Measurements from ENCODE around the gene RITA1.

The RITA1 gene

GRCh38 chr12:113154351-113154973 lies 31.1 kb upstream of the RITA1 start:
- FAIRE-seq = no peak

- FAIRE-seq = no peak
Observed at GRCh38 chr12:113155060-113155459, 30.5 kb upstream of the RITA1 start.

GRCh38 chr12:113155646-113156045 lies 29.9 kb upstream of the RITA1 start:
- FAIRE-seq = no peak

GRCh38 chr12:113157218-113157859 lies 28.2 kb upstream of the RITA1 start:
- FAIRE-seq = no peak

GRCh38 chr12:113158439-113159203 lies 26.9 kb upstream of the RITA1 start:
- no peak for FAIRE-seq

- no peak for FAIRE-seq
Observed at GRCh38 chr12:113159937-113160336, 25.6 kb upstream of the RITA1 start.

- FAIRE-seq = no peak
Observed at GRCh38 chr12:113161415-113162016, 24.0 kb upstream of the RITA1 start.

GRCh38 chr12:113162102-113163029 lies 23.2 kb upstream of the RITA1 start:
- FAIRE-seq = no peak

- no peak for FAIRE-seq
Observed at GRCh38 chr12:113163030-113163360, 22.5 kb upstream of the RITA1 start.

- FAIRE-seq = no peak
Observed at GRCh38 chr12:113164014-113164413, 21.5 kb upstream of the RITA1 start.

GRCh38 chr12:113165521-113166450 lies 19.7 kb upstream of the RITA1 start:
- no peak for FAIRE-seq

- no peak for FAIRE-seq
Observed at GRCh38 chr12:113167868-113168267, 17.7 kb upstream of the RITA1 start.

- FAIRE-seq = no peak
Observed at GRCh38 chr12:113169697-113170096, 15.8 kb upstream of the RITA1 start.

GRCh38 chr12:113170457-113170856 lies 15.1 kb upstream of the RITA1 start:
- FAIRE-seq = no peak

- FAIRE-seq = no peak
Observed at GRCh38 chr12:113170926-113171325, 14.6 kb upstream of the RITA1 start.

- FAIRE-seq = no peak
Observed at GRCh38 chr12:113171543-113171942, 14.0 kb upstream of the RITA1 start.

GRCh38 chr12:113172185-113172584 lies 13.3 kb upstream of the RITA1 start:
- FAIRE-seq = no peak

- no peak for FAIRE-seq
Observed at GRCh38 chr12:113173081-113173698, 12.3 kb upstream of the RITA1 start.

- no peak for FAIRE-seq
Observed at GRCh38 chr12:113174461-113175384, 10.8 kb upstream of the RITA1 start.

- FAIRE-seq = no peak
Observed at GRCh38 chr12:113179023-113179422, 6.5 kb upstream of the RITA1 start.

Measured in islet of Langerhans (tissue), 1 donor.